Neural progenitor cell (in vitro differentiated cells): ENCODE data around the gene CLIP2. TPM values are rescaled to one million over a fixed set of nuclear protein-coding genes. Genes with fewer than 3 reads are reported as not detected.

Experiments
- DNase-seq: peaks from one replicate; pipeline ENCODE4 v3.0.0-alpha.2; 2016; ENCODE audit warnings: low spot score
- H2AFZ ChIP-seq: fragments of 200-600 bp; sonication (generic); replicated peaks from 2 replicates; pipeline ENCODE4 v1.6.1; 2016; ENCODE audit warnings: antibody characterized with exemption
- H3F3A ChIP-seq: fragments of 200-600 bp; sonication (generic); 2 replicates; pipeline ENCODE4 v1.6.1; 2016; ENCODE audit warnings: antibody characterized with exemption, low read depth
- H3K27ac ChIP-seq: fragments of 200-600 bp; sonication (generic); 2 replicates; pipeline ENCODE4 v1.5.1; 2016; ENCODE audit warnings: mild to moderate bottlenecking
- H3K27me3 ChIP-seq: fragments of 200-600 bp; sonication (generic); 2 replicates; pipeline ENCODE4 v1.6.1; 2016; ENCODE audit warnings: mild to moderate bottlenecking, moderate library complexity
- H3K36me3 ChIP-seq: fragments of 200-600 bp; sonication (generic); 2 replicates; pipeline ENCODE4 v1.5.1; 2016
- H3K4me1 ChIP-seq: fragments of 200-600 bp; sonication (generic); 2 replicates; pipeline ENCODE4 v1.6.1; 2016; ENCODE audit warnings: mixed run types
- H3K4me2 ChIP-seq: fragments of 200-600 bp; sonication (generic); 2 replicates; pipeline ENCODE4 v1.6.1; 2016
- H3K4me3 ChIP-seq: fragments of 200-600 bp; sonication (generic); 2 replicates; pipeline ENCODE4 v1.5.1; 2016
- H3K79me2 ChIP-seq: fragments of 200-600 bp; sonication (generic); 2 replicates; pipeline ENCODE4 v1.6.1; 2016; ENCODE audit warnings: low read depth
- H3K9ac ChIP-seq: fragments of 200-600 bp; sonication (generic); 2 replicates; pipeline ENCODE4 v1.6.1; 2016
- H3K9me3 ChIP-seq: fragments of 200-600 bp; sonication (generic); 2 replicates; pipeline ENCODE4 v1.5.1; 2016; ENCODE audit warnings: low read depth
- H4K20me1 ChIP-seq: fragments of 200-600 bp; sonication (generic); 2 replicates; pipeline ENCODE4 v1.6.1; 2016; ENCODE audit warnings: low read depth
- H3K27ac Mint-ChIP-seq: 3 replicates; pipeline ENCODE4 v1.8.0; 2021; ENCODE audit warnings: mixed read lengths
- H3K27me3 Mint-ChIP-seq: 2 replicates; pipeline ENCODE4 v1.8.0; 2022; ENCODE audit warnings: low read depth, mild to moderate bottlenecking, inconsistent platforms, moderate library complexity, mixed read lengths; ENCODE audit not compliant: insufficient read depth
- H3K36me3 Mint-ChIP-seq: 3 replicates; pipeline ENCODE4 v1.8.0; 2021; ENCODE audit warnings: mixed read lengths
- H3K4me1 Mint-ChIP-seq: 3 replicates; pipeline ENCODE4 v1.8.0; 2021; ENCODE audit warnings: mixed read lengths
- H3K4me3 Mint-ChIP-seq: 3 replicates; pipeline ENCODE4 v1.8.0; 2021; ENCODE audit warnings: mild to moderate bottlenecking, moderate library complexity, mixed read lengths
- H3K9me3 Mint-ChIP-seq: 3 replicates; pipeline ENCODE4 v1.8.0; 2020; ENCODE audit warnings: mixed read lengths
- CTCF ChIP-seq: fragments of 200-600 bp; sonication (generic); IDR thresholded peaks from 2 replicates; pipeline ENCODE4 v1.5.1; 2017; ENCODE audit warnings: antibody characterized with exemption, mild to moderate bottlenecking
- EZH2 ChIP-seq: fragments of 200-600 bp; sonication (generic); IDR thresholded peaks from 2 replicates; pipeline ENCODE4 v1.6.1; 2017; ENCODE audit warnings: antibody characterized with exemption, mild to moderate bottlenecking, moderate library complexity
- EZH2phosphoT487 ChIP-seq: fragments of 200-600 bp; sonication (generic); IDR thresholded peaks from 2 replicates; pipeline ENCODE4 v1.6.1; 2017; ENCODE audit warnings: antibody characterized with exemption
- total RNA-seq: library from RNA; depleted of rRNA; stranded (reverse); fragments of >200 nt; gene quantifications from 2 replicates; pipeline ENCODE4 v1.2.3, GENCODE V29; 2015; ENCODE audit warnings: low replicate concordance

CLIP2 gene
- total RNA-seq, 1 donor from 2014 or later = 7.5 TPM

- Histone ChIP-seq H3K79me2 (no peaks in the 10 kb centered on the region), H4K20me1 (no peaks in the 10 kb centered on the region), H3K27ac (no peak overlapping the region), H3K4me1 (no peaks in the 10 kb centered on the region), H3F3A (no peaks in the 10 kb centered on the region), H3K9ac (no peak overlapping the region), H3K4me2 (peak overlapping the region; percentile 5), H3K9me3 (peaks cover under 1% of the 10 kb centered on the region), H2AFZ (no peak overlapping the region), H3K4me3 (no peak overlapping the region), H3K36me3 (no peaks in the 10 kb centered on the region), H3K27me3 (no peaks in the 10 kb centered on the region)
- TF ChIP-seq EZH2phosphoT487 (no peak), EZH2 (no peak), CTCF (no peak)
- Mint-ChIP-seq H3K4me3 (peak overlapping the region; percentile 34), H3K27ac (peak overlapping the region; percentile 80), H3K27me3 (peaks cover 13% of the 10 kb centered on the region), H3K9me3 (no peaks in the 10 kb centered on the region), H3K36me3 (no peaks in the 10 kb centered on the region), H3K4me1 (peaks cover 36% of the 10 kb centered on the region)
- DNase-seq = peak; percentile 21
These were observed 154.5 kb downstream of the CLIP2 start for GRCh38 chr7:74443543-74444247.

GRCh38 chr7:74449144-74449543, 159.9 kb downstream of the CLIP2 start:
- Histone ChIP-seq H4K20me1 (no peaks in the 10 kb centered on the region), H3K9me3 (no peaks in the 10 kb centered on the region), H3K27ac (no peak overlapping the region), H2AFZ (no peak overlapping the region), H3K27me3 (no peaks in the 10 kb centered on the region), H3K9ac (no peak overlapping the region), H3K4me2 (no peak overlapping the region), H3K79me2 (peaks cover 8% of the 10 kb centered on the region), H3K4me3 (no peak overlapping the region), H3F3A (peaks cover 5% of the 10 kb centered on the region), H3K4me1 (no peaks in the 10 kb centered on the region), H3K36me3 (no peaks in the 10 kb centered on the region)
- no peak for TF ChIP-seq CTCF
- no peak for TF ChIP-seq EZH2
- H3K4me3 Mint-ChIP-seq = no peak overlapping the region
- H3K27ac Mint-ChIP-seq = peak overlapping the region; percentile 4
- no peaks in the 10 kb centered on the region for H3K36me3 Mint-ChIP-seq
- H3K4me1 Mint-ChIP-seq = peaks cover 26% of the 10 kb centered on the region
- DNase-seq = no peak
- H3K9me3 Mint-ChIP-seq = no peaks in the 10 kb centered on the region
- peaks cover 15% of the 10 kb centered on the region for H3K27me3 Mint-ChIP-seq

GRCh38 chr7:74449809-74450397, 160.7 kb downstream of the CLIP2 start:
- Mint-ChIP-seq H3K4me1 (peaks cover 19% of the 10 kb centered on the region), H3K27ac (no peak overlapping the region), H3K36me3 (no peaks in the 10 kb centered on the region), H3K4me3 (peak overlapping the region; percentile 33), H3K9me3 (no peaks in the 10 kb centered on the region), H3K27me3 (peaks cover 15% of the 10 kb centered on the region)
- peaks cover 5% of the 10 kb centered on the region for H4K20me1 ChIP-seq
- H3K27ac ChIP-seq = no peak overlapping the region
- no peak overlapping the region for H3K4me3 ChIP-seq
- DNase-seq = peak; percentile 80
- no peak overlapping the region for H2AFZ ChIP-seq
- H3K4me1 ChIP-seq = peaks cover 1% of the 10 kb centered on the region
- no peak overlapping the region for H3K9ac ChIP-seq
- peaks cover 5% of the 10 kb centered on the region for H3F3A ChIP-seq
- H3K9me3 ChIP-seq = no peaks in the 10 kb centered on the region
- no peak overlapping the region for H3K4me2 ChIP-seq
- no peaks in the 10 kb centered on the region for H3K27me3 ChIP-seq
- H3K36me3 ChIP-seq = no peaks in the 10 kb centered on the region
- H3K79me2 ChIP-seq = peaks cover 16% of the 10 kb centered on the region
- TF ChIP-seq EZH2phosphoT487 (no peak), CTCF (peak; percentile 80)
